Right ventricle myocardium superior (tissue), 1 donor: ENCODE measurements around the gene GAK. TPM values are rescaled to one million over a fixed set of nuclear protein-coding genes. Genes with fewer than 3 reads are reported as not detected.
A peak's percentile ranks its signal among the peaks of the same experiment; 100 is the strongest.

ENCODE experiments used
- ATAC-seq: fragments of 200-7000 bp; cut with Tn5 transposase; one replicate; pipeline ENCODE4 v1.9.1; 2020; ENCODE audit warnings: mild to moderate bottlenecking; ENCODE audit not compliant: poor library complexity
- DNase-seq: peaks from one replicate; pipeline ENCODE4 v3.0.0-alpha.2; 2020
- intact Hi-C: fragments of 100-400 bp; cut with DNase I; formaldehyde crosslinking; loops from one replicate; pipeline ENCODE4 v1.11.2; 2022
- total RNA-seq: library from RNA; stranded (reverse); fragmentation: NEBNext Ultra II Directional; extraction: Animal tissue kit (Norgen Biotek cat#: 25700); gene quantifications from one replicate; pipeline ENCODE4 v1.2.1, GENCODE V29; 2021
- donor health status: DM: no; HTN: yes; CAD: no; lungs with severe emphysema.

The GAK gene
- total RNA-seq, 1 donor from 2014 or later, result 27.9 TPM

DNA sequence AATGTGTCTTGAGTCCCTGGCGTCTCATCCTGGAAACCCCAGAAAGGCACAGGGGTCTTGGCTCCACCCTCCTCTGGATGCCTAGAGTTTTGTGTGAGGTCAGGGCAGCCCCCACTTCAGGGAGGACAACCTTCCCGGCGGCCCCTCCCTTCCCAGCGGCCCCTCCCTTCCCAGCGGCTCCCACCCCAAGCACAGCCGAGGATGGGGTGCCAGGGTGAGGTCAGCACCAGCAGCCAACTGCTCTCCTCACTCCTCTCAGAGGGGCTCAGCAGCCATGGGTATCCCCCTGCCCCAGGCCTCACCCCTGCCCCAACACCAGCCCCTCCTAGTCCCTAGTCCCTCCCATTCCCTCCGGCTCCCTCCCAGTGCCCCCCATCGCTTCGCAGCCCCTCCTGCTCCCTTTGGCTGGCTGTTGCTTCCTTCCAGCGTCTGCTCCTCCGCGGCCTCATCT lies 23.8 kb upstream of the GAK start:
- no peak for ATAC-seq
- peak; percentile 32 for DNase-seq

GRCh38 chr4:955161-955921 lies 23.2 kb upstream of the GAK start:
- DNase-seq (peak; percentile 36), ATAC-seq (no peak)
- intact Hi-C loops, result no loop called here

More for the DNA sequence above, 23.8 kb upstream of the GAK start:
- intact Hi-C loops, result no loop called here

DNA sequence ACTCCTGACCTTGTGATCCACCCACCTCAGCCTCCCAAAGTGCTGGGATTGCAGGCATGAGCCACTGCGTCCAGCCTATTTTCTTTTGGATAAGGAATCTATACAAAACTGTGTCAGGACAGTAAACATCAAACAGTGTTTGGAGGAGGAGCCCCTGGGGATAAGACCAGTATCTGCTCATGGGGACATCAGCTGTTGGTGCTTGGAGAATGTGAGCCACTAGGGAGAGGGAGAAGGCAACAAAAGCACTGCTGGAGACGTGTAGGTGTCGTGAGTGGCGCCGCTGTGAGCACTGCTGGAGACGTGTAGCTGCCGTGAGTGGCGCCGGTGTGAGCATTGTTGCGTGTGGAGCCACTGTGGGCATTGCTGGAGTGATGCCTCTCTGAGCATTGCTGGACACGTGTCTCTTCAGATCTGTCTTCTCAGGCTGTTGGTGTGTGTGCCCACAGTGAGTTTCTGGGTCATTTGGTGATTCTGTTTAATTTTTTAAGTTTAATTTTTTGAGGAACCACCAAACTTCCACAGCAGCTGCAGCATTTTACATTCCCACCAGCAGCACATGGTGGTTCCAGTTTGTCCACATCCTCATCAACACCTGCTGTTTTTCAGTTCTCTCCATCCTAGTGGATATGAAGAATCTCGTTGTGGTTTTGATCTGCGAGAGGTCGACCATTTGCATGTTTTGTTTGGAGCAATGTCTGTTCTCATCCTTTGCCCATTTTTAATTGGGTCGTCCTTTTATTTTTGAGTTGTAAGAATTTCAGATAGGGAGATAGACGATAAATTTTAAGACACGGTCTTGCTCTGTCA lies 22.3 kb upstream of the GAK start:
- DNase-seq (peak; percentile 37), ATAC-seq (no peak)
- intact Hi-C loops, result no loop called here

- ATAC-seq, result no peak
- DNase-seq, result peak; percentile 0
- intact Hi-C loops, result no loop called here
Observed at GRCh38 chr4:953574-953915, 21.4 kb upstream of the GAK start.

GRCh38 chr4:952881-953573 lies 20.9 kb upstream of the GAK start:
- ATAC-seq (no peak), DNase-seq (peak; percentile 33)
- intact Hi-C loops, result no loop called here

DNA sequence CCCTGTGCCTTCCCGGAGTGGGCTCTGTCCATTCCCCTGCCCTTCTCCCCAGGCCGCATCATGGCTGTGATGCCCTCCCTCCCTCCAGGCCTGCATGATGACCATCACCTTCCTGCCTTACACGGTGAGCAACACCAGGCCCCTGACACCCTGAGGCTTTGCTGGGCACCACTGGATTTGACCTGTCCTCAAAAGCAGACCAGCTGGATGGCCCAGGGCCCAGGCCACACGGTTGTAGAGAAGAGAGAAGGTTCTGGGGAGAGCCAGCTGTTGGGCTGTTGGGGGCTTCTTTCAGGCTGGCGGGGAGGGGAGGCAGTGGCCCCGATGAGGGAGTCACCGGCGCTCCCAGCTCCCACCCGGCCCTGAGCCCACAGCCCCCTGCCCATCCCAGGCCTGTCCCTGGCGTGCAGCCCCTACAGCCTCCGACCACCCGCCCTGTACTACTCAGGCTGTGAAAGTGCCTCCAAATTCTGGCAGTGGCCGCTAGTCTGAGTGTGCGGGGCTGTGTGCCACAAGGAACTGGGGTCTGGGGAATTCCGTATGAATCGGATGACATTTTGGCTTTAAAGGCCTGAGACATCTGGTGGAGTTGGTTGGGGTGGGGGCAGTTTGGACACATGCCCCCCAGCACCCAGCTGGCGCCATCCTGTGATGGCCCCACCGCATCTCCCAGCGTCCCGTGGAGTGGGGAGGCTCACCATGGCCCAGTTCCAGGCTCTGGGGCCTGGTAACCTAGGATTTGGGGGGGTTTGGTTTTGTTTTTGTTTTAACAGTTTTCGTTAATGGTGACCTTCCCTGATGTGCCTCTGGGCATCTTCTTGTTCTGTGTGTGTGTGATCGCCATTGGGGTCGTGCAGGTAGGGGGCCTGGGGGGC lies 19.7 kb upstream of the GAK start:
- ATAC-seq (no peak), DNase-seq (peak; percentile 22)
- intact Hi-C loops, result no loop called here

GRCh38 chr4:951186-951585 lies 19.1 kb upstream of the GAK start:
- DNase-seq (no peak), ATAC-seq (no peak)

DNA sequence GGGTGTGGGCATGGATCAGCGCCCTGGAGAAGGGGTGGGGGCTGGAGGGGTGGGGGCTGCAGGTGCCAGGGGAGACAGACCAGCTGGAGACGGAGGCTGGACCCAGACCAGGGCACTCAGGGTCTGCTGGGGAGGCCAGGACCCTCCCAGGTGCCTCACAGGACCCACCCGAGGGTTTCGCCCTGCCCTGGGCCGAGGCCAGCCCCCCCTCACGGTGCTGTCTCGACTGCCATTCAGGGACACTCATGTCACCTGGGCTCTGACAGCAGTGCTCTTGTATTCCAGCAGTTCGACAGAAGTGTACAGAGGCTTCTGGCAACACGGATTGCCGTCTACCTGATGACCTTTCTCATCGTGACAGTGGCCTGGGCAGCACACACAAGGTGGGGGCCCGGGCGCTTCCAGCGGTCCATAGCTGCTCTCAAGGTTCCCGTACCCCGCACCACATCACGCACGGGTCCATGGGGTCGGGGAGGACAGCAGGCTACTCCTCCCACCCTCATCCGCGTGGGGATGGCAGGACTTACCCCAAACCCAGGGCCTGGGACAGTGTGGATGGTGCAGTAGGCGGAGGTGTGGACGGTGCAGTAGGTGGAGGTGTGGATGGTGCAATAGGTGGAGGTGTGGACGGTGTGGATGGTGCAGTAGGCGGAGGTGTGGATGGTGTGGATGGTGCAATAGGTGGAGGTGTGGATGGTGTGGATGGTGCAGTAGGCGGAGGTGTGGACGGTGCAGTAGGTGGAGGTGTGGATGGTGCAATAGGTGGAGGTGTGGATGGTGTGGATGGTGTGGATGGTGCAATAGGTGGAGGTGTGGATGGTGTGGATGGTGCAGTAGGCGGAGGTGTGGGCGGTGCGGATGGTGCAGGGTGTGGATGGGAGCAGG lies 18.3 kb upstream of the GAK start:
- intact Hi-C loops, result no loop called here
- peak; percentile 35 for DNase-seq
- ATAC-seq, result no peak

More at GRCh38 chr4:951186-951585, 19.1 kb upstream of the GAK start:
- intact Hi-C loops, result no loop called here

DNA sequence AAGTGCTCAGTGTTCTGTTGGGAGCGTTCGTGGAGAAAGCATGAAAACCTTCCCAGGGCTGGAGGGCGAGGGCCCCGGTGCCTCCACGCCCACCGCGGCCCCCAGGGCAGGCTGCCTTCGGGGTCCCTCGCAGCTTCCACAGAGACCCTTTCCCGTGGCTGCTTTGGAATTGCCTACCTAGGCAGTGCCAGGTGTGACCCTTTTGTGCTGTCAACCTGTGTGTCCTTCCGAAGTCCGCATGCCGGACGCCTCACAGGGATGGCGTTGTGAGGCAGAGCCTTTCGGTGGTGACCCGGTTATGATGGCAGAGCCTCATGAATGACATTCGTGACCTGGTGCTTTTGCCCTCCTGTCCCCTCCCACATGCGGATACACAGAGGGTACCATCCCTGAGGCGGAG lies 17.5 kb upstream of the GAK start:
- intact Hi-C loops, result no loop called here
- no peak for ATAC-seq
- DNase-seq, result peak; percentile 30

DNA sequence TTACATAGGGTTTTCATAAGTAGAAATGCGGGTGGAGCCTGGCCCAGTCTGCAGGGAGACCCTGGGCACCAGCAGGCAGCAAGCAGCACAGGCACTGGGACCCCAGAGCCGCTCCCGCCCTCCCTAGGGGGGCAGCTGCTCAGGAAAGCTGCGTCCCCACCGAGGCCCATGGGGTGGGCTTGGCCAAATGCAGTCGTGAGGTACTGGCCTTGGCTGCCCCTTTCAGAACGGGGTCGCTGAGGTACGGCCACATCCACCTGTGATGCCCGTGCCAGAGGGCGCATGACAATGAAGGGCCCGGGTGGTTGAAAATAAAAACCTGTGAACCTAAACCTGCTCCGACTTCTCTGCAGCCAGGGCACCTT lies 16.8 kb upstream of the GAK start:
- intact Hi-C loops, result no loop called here
- ATAC-seq (no peak), DNase-seq (peak; percentile 21)

GRCh38 chr4:948101-948935 lies 16.2 kb upstream of the GAK start:
- peak; percentile 36 for DNase-seq
- ATAC-seq, result peak; percentile 28
- intact Hi-C loops, result no loop called here

DNA sequence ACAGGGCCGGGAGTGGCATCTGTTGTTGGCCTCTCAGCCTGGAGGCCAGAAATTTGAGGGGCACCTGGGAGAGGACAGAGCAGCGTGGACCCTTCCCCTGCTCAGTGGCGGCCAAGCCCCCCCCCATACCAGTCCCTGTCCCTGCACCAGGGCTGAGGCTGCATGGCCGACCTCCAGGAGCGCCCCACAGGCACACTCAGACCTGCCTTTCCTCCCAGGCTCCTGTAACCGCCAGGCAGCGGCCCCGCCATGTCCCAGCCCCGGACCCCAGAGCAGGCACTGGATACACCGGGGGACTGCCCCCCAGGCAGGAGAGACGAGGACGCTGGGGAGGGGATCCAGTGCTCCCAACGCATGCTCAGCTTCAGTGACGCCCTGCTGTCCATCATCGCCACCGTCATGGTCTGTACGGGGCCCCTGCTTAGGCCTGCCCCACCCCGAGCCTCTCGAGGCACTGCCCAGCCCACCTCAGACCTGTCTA lies 15.4 kb upstream of the GAK start:
- no peak for ATAC-seq
- peak; percentile 28 for DNase-seq
- intact Hi-C loops, result no loop called here

GRCh38 chr4:946517-947471 lies 14.7 kb upstream of the GAK start:
- intact Hi-C loops, result no loop called here
- ATAC-seq, result no peak
- DNase-seq, result peak; percentile 18

GRCh38 chr4:946103-946450 lies 14.0 kb upstream of the GAK start:
- ATAC-seq (no peak), DNase-seq (no peak)
- intact Hi-C loops, result no loop called here

DNA sequence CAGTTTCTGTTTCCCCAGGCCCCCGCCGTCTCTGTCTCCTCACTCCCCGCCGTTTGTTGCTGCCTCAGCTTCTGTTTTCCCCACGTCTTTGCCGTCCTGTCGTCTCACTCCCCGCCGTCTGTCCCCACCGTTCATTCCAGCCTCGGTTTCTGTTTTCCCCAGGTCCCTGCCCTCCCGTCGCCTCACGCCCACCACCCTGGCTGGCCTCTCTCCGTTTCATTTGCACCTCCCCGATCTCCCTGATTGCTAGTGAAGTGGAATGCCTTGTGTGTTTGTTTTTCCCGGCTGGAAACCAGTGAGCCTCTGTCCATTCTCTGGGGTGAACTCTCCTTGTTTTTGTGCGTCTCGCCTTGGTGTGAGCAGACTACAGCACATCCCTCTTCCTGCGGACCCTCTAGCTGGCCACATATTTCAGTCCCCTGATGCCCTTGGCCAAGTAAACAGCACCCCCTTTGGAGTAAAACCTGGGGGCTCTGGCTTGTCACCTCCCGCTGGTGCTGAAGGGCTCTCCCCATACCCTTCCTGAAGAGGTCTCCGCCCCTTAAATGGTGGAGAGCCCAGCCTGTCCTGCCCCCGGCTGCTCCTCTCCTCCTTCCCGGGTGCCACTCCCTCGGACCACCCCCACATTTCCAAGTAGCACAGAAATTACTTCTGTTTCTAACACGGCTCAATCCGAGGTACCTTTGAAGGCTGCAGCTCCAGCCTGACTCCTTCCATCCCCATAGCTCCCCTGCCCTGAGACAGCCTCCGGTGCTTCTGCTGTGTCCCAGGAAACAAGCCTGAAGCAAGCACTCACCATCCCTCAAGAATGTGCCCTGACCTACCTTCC lies 13.4 kb upstream of the GAK start:
- ATAC-seq (no peak), DNase-seq (no peak)
- intact Hi-C loops, result no loop called here
